HepG2 (cell line): ENCODE data around the gene HELT. TPM values are rescaled to one million over a fixed set of nuclear protein-coding genes. Genes with fewer than 3 reads are reported as not detected.
A peak's percentile ranks its signal among the peaks of the same experiment; 100 is the strongest.

Experiments
- ARID2 ChIP-seq: sonication (generic); formaldehyde crosslinking; IDR thresholded peaks from 2 replicates; pipeline ENCODE4 v1.8.1; 2022; ENCODE audit warnings: mild to moderate bottlenecking, missing genetic modification reagents, borderline replicate concordance
- GABPB1 ChIP-seq: IDR thresholded peaks from 2 replicates; pipeline ENCODE4 v1.6.1; 2016; ENCODE audit warnings: mild to moderate bottlenecking, missing genetic modification reagents, moderate library complexity, missing compliant biosample characterization
- KDM2A ChIP-seq: sonication (generic); formaldehyde crosslinking; IDR thresholded peaks from 2 replicates; pipeline ENCODE4 v1.4.0; 2020; ENCODE audit warnings: low read depth, missing genetic modification reagents, borderline replicate concordance
- MAZ ChIP-seq, 2 experiments: sonication (generic) in 1 of 2; formaldehyde crosslinking in 1 of 2; IDR thresholded peaks; 2 replicates each; pipeline versions ENCODE4 v1.5.0 to v1.6.1; 2012 to 2020; ENCODE audit warnings: low read depth in 2 of 2, mild to moderate bottlenecking in 2 of 2, borderline replicate concordance in 1 of 2, improper control_type of control experiment in 1 of 2, low read length in 1 of 2, missing genetic modification reagents in 1 of 2, moderate library complexity in 1 of 2
- RBM39 ChIP-seq: fragments of 200-400 bp; formaldehyde crosslinking; IDR thresholded peaks from one replicate; pipeline ENCODE4 v1.6.1; 2018; ENCODE audit warnings: antibody characterized with exemption, mild to moderate bottlenecking, low read depth, low read length; ENCODE audit not compliant: poor library complexity, severe bottlenecking
- YEATS4 ChIP-seq: sonication (generic); formaldehyde crosslinking; IDR thresholded peaks from 2 replicates; pipeline ENCODE4 v1.4.0; 2020; ENCODE audit warnings: missing genetic modification reagents, borderline replicate concordance
- polyA plus RNA-seq, 8 experiments: library from polyadenylated mRNA; depleted of rRNA in 3 of 8; stranded (reverse) in 7 of 8; unstranded in 1 of 8; fragments of >200 nt; fragmentation: Illumina TruSeq in 4 of 8; extraction: Trizol in 4 of 8; gene quantifications; 2 replicates each; pipeline versions ENCODE4 v1.2.1 to v1.2.3, GENCODE V29; 2011 to 2016; ENCODE audit warnings: low read depth in 4 of 8, missing spikeins in 1 of 8, mixed read lengths in 1 of 8; ENCODE audit not compliant: insufficient read depth in 1 of 8
- total RNA-seq, 5 experiments: library from RNA; depleted of rRNA; stranded (reverse); fragments of >200 nt; fragmentation: Illumina TruSeq; extraction: Trizol; gene quantifications; 2 replicates each; pipeline ENCODE4 v1.2.3, GENCODE V29; 2016; ENCODE audit warnings: low read depth in 1 of 5
- TF ChIP-seq, protein P1 (sequence below): sonication (generic); formaldehyde crosslinking; IDR thresholded peaks from 2 replicates; pipeline ENCODE4 v1.4.0; 2020; ENCODE audit warnings: missing genetic modification reagents, mild to moderate bottlenecking, borderline replicate concordance
- TF ChIP-seq, protein P2 (sequence below): sonication (generic); formaldehyde crosslinking; IDR thresholded peaks from 2 replicates; pipeline ENCODE4 v1.4.0; 2020; ENCODE audit warnings: missing genetic modification reagents, borderline replicate concordance
- TF ChIP-seq, protein P3 (sequence below): sonication (generic); formaldehyde crosslinking; IDR thresholded peaks from 2 replicates; pipeline ENCODE4 v1.9.0; 2022; ENCODE audit warnings: missing genetic modification reagents, mild to moderate bottlenecking, borderline replicate concordance
- TF ChIP-seq, protein P4 (sequence below): sonication (generic); formaldehyde crosslinking; IDR thresholded peaks from 2 replicates; pipeline ENCODE4 v1.5.0; 2020; ENCODE audit warnings: mild to moderate bottlenecking, missing genetic modification reagents, borderline replicate concordance
- TF ChIP-seq, protein P5 (sequence below): sonication (generic); formaldehyde crosslinking; IDR thresholded peaks from 2 replicates; pipeline ENCODE4 v1.5.1; 2020; ENCODE audit warnings: missing genetic modification reagents, mild to moderate bottlenecking, borderline replicate concordance
- TF ChIP-seq, protein P6 (sequence below): sonication (generic); formaldehyde crosslinking; conservative IDR thresholded peaks from 2 replicates; pipeline ENCODE4 v1.8.1; 2023; ENCODE audit warnings: missing genetic modification reagents

The HELT gene
- total and polyA plus RNA-seq, 2 of the 13 experiments (the other 11 are each of a cell fraction or from before 2014, with no cell fraction given): not detected

DNA sequence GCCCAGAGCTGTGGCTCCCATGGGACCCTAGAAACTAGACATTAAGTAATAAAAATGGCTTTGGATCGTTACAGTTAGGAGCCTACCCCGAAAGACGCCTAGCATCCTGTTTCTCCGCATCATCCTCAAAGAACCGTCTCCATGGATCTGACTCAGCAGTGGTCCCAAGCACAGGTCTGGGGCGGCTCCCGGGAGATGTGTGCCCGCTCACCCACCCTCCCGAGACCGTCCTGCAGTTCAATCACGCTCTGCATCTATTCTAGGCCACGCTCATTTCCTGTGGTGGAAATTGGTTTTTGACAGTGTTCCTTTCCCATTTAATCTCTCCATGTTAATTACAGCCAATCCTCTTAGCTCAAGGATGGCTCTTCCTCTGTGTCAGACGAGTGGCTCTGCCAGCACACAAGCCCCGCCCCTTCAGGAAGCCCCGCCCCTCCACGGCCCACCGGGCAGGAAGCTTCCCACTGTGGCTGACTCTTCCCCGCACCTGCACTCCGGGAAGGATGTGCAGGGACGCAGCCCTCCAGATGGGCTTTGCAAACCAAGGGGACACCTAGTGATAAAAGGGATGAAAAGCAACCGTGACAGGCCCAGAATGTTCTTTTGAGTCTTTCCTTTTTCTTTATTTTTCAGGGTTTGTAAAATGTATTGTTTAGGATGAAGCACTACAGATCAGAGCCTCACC lies 34.5 kb upstream of the HELT start (continued):
- TF ChIP-seq, protein P1, sequence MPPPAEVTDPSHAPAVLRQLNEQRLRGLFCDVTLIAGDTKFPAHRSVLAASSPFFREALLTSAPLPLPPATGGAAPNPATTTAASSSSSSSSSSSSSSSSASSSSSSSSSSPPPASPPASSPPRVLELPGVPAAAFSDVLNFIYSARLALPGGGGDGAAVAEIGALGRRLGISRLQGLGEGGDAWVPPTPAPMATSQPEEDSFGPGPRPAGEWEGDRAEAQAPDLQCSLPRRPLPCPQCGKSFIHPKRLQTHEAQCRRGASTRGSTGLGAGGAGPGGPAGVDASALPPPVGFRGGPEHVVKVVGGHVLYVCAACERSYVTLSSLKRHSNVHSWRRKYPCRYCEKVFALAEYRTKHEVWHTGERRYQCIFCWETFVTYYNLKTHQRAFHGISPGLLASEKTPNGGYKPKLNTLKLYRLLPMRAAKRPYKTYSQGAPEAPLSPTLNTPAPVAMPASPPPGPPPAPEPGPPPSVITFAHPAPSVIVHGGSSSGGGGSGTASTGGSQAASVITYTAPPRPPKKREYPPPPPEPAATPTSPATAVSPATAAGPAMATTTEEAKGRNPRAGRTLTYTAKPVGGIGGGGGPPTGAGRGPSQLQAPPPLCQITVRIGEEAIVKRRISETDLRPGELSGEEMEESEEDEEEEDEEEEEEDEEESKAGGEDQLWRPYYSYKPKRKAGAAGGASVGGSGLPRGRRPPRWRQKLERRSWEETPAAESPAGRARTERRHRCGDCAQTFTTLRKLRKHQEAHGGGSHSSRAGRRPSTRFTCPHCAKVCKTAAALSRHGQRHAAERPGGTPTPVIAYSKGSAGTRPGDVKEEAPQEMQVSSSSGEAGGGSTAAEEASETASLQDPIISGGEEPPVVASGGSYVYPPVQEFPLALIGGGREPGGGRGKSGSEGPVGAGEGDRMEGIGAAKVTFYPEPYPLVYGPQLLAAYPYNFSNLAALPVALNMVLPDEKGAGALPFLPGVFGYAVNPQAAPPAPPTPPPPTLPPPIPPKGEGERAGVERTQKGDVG (CRISPR knock-in tag): no peak
- no peak for TF ChIP-seq MAZ (IDR thresholded peaks at IDR 0.05; ENCODE audit: borderline replicate concordance, low read depth, low read length)
- no peak for TF ChIP-seq MAZ (CRISPR knock-in tag; IDR thresholded peaks at IDR 0.05; ENCODE audit: low read depth)
- TF ChIP-seq, protein P2, sequence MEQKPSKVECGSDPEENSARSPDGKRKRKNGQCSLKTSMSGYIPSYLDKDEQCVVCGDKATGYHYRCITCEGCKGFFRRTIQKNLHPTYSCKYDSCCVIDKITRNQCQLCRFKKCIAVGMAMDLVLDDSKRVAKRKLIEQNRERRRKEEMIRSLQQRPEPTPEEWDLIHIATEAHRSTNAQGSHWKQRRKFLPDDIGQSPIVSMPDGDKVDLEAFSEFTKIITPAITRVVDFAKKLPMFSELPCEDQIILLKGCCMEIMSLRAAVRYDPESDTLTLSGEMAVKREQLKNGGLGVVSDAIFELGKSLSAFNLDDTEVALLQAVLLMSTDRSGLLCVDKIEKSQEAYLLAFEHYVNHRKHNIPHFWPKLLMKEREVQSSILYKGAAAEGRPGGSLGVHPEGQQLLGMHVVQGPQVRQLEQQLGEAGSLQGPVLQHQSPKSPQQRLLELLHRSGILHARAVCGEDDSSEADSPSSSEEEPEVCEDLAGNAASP: peak; percentile 49; the same call in 1 of the 2 replicates
- TF ChIP-seq KDM2A (CRISPR knock-in tag): peak; percentile 43; the same call in 1 of the 2 replicates
- TF ChIP-seq, protein P3, sequence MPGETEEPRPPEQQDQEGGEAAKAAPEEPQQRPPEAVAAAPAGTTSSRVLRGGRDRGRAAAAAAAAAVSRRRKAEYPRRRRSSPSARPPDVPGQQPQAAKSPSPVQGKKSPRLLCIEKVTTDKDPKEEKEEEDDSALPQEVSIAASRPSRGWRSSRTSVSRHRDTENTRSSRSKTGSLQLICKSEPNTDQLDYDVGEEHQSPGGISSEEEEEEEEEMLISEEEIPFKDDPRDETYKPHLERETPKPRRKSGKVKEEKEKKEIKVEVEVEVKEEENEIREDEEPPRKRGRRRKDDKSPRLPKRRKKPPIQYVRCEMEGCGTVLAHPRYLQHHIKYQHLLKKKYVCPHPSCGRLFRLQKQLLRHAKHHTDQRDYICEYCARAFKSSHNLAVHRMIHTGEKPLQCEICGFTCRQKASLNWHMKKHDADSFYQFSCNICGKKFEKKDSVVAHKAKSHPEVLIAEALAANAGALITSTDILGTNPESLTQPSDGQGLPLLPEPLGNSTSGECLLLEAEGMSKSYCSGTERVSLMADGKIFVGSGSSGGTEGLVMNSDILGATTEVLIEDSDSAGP (CRISPR knock-in tag): no peak
- TF ChIP-seq, protein P4, sequence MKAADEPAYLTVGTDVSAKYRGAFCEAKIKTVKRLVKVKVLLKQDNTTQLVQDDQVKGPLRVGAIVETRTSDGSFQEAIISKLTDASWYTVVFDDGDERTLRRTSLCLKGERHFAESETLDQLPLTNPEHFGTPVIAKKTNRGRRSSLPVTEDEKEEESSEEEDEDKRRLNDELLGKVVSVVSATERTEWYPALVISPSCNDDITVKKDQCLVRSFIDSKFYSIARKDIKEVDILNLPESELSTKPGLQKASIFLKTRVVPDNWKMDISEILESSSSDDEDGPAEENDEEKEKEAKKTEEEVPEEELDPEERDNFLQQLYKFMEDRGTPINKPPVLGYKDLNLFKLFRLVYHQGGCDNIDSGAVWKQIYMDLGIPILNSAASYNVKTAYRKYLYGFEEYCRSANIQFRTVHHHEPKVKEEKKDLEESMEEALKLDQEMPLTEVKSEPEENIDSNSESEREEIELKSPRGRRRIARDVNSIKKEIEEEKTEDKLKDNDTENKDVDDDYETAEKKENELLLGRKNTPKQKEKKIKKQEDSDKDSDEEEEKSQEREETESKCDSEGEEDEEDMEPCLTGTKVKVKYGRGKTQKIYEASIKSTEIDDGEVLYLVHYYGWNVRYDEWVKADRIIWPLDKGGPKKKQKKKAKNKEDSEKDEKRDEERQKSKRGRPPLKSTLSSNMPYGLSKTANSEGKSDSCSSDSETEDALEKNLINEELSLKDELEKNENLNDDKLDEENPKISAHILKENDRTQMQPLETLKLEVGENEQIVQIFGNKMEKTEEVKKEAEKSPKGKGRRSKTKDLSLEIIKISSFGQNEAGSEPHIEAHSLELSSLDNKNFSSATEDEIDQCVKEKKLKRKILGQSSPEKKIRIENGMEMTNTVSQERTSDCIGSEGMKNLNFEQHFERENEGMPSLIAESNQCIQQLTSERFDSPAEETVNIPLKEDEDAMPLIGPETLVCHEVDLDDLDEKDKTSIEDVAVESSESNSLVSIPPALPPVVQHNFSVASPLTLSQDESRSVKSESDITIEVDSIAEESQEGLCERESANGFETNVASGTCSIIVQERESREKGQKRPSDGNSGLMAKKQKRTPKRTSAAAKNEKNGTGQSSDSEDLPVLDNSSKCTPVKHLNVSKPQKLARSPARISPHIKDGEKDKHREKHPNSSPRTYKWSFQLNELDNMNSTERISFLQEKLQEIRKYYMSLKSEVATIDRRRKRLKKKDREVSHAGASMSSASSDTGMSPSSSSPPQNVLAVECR (CRISPR knock-in tag): no peak
- TF ChIP-seq, protein P5, sequence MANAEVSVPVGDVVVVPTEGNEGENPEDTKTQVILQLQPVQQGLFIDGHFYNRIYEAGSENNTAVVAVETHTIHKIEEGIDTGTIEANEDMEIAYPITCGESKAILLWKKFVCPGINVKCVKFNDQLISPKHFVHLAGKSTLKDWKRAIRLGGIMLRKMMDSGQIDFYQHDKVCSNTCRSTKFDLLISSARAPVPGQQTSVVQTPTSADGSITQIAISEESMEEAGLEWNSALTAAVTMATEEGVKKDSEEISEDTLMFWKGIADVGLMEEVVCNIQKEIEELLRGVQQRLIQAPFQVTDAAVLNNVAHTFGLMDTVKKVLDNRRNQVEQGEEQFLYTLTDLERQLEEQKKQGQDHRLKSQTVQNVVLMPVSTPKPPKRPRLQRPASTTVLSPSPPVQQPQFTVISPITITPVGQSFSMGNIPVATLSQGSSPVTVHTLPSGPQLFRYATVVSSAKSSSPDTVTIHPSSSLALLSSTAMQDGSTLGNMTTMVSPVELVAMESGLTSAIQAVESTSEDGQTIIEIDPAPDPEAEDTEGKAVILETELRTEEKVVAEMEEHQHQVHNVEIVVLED: no peak
- no peak for TF ChIP-seq ARID2
- TF ChIP-seq RBM39: no peak
- TF ChIP-seq GABPB1 (CRISPR knock-in tag): peak; percentile 52
- TF ChIP-seq YEATS4: no peak
- TF ChIP-seq, protein P6, sequence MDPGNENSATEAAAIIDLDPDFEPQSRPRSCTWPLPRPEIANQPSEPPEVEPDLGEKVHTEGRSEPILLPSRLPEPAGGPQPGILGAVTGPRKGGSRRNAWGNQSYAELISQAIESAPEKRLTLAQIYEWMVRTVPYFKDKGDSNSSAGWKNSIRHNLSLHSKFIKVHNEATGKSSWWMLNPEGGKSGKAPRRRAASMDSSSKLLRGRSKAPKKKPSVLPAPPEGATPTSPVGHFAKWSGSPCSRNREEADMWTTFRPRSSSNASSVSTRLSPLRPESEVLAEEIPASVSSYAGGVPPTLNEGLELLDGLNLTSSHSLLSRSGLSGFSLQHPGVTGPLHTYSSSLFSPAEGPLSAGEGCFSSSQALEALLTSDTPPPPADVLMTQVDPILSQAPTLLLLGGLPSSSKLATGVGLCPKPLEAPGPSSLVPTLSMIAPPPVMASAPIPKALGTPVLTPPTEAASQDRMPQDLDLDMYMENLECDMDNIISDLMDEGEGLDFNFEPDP: no peak
